ENCODE results near the gene GBP1.

DNA sequence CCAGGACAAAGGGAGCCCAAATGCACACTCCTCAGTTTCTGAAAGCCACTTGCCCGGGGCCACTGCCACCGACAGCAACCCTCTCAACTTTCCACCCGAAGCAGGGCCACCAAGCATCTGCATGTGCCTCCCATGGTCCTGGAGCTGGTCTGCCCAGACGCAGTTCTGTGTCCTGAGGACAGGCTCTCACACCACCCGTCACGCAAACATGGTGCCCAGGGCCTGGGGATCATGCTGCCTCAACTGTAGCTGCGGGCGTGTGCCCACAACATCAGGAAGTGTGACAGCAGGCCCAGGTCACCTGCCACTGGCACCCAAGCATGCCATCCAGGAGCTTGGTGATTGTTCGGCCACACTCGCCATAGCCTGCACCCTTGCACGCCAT is 14.4 kb downstream of the GBP1 start:
- TF ChIP-seq, protein P1, sequence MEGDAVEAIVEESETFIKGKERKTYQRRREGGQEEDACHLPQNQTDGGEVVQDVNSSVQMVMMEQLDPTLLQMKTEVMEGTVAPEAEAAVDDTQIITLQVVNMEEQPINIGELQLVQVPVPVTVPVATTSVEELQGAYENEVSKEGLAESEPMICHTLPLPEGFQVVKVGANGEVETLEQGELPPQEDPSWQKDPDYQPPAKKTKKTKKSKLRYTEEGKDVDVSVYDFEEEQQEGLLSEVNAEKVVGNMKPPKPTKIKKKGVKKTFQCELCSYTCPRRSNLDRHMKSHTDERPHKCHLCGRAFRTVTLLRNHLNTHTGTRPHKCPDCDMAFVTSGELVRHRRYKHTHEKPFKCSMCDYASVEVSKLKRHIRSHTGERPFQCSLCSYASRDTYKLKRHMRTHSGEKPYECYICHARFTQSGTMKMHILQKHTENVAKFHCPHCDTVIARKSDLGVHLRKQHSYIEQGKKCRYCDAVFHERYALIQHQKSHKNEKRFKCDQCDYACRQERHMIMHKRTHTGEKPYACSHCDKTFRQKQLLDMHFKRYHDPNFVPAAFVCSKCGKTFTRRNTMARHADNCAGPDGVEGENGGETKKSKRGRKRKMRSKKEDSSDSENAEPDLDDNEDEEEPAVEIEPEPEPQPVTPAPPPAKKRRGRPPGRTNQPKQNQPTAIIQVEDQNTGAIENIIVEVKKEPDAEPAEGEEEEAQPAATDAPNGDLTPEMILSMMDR (conservative IDR thresholded peaks at IDR 0.05; ENCODE audit: low read depth, low read length): no peak
- no peak for TF ChIP-seq MXI1 (IDR thresholded peaks at IDR 0.05; ENCODE audit: borderline replicate concordance, low read depth, low read length)
- TF ChIP-seq POLR2A (IDR thresholded peaks at IDR 0.05; ENCODE audit: low read depth, low read length): no peak
- TF ChIP-seq MAFK (IDR thresholded peaks at IDR 0.05; ENCODE audit: low read depth, low read length): no peak
- no peak for TF ChIP-seq CHD1 (IDR thresholded peaks at IDR 0.05; ENCODE audit: low read depth, low read length)
- no peak for TF ChIP-seq RFX5 (IDR thresholded peaks at IDR 0.05; ENCODE audit: low read depth, low read length)
- TF ChIP-seq CEBPB (IDR thresholded peaks at IDR 0.05; ENCODE audit: low read depth, low read length): no peak
- TF ChIP-seq MAZ (IDR thresholded peaks at IDR 0.05; ENCODE audit: borderline replicate concordance, low read depth, low read length): no peak
- TF ChIP-seq FOS (IDR thresholded peaks at IDR 0.05; ENCODE audit: low read depth, low read length): no peak
- TF ChIP-seq SMC3 (IDR thresholded peaks at IDR 0.05; ENCODE audit: low read depth, low read length): no peak
- TF ChIP-seq, protein P2, sequence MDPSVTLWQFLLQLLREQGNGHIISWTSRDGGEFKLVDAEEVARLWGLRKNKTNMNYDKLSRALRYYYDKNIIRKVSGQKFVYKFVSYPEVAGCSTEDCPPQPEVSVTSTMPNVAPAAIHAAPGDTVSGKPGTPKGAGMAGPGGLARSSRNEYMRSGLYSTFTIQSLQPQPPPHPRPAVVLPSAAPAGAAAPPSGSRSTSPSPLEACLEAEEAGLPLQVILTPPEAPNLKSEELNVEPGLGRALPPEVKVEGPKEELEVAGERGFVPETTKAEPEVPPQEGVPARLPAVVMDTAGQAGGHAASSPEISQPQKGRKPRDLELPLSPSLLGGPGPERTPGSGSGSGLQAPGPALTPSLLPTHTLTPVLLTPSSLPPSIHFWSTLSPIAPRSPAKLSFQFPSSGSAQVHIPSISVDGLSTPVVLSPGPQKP (IDR thresholded peaks at IDR 0.05; ENCODE audit: borderline replicate concordance, low read depth, low read length): no peak
- no peak for TF ChIP-seq RCOR1 (IDR thresholded peaks at IDR 0.05; ENCODE audit: insufficient replicate concordance, low read length)

Measured in IMR-90 (cell line).